Umbilical cord (tissue), 2 donors: ENCODE results near the gene OSBPL5. TPM values are rescaled to one million over a fixed set of nuclear protein-coding genes. Genes with fewer than 3 reads are reported as not detected.
"Not testable (repeated sequence)": the region's sequence is repeated elsewhere in the genome, so short reads cannot be mapped to it uniquely, and the experiment has no call there.

Source experiments
- DNase-seq: peaks from one replicate; pipeline ENCODE4 v3.0.0-alpha.2; 2015; ENCODE audit warnings: low spot score
- total RNA-seq: library from RNA; depleted of rRNA; stranded (reverse); fragments of >200 nt; gene quantifications from one replicate; pipeline ENCODE4 v1.2.3, GENCODE V29; 2014; ENCODE audit warnings: low replicate concordance; ENCODE audit not compliant: insufficient read depth

The OSBPL5 gene
- total RNA-seq, 1 donor from 2014 or later = 40.0 TPM

- no peak for DNase-seq
These were observed 17.3 kb upstream of the OSBPL5 start for GRCh38 chr11:3182462-3182852.

DNA sequence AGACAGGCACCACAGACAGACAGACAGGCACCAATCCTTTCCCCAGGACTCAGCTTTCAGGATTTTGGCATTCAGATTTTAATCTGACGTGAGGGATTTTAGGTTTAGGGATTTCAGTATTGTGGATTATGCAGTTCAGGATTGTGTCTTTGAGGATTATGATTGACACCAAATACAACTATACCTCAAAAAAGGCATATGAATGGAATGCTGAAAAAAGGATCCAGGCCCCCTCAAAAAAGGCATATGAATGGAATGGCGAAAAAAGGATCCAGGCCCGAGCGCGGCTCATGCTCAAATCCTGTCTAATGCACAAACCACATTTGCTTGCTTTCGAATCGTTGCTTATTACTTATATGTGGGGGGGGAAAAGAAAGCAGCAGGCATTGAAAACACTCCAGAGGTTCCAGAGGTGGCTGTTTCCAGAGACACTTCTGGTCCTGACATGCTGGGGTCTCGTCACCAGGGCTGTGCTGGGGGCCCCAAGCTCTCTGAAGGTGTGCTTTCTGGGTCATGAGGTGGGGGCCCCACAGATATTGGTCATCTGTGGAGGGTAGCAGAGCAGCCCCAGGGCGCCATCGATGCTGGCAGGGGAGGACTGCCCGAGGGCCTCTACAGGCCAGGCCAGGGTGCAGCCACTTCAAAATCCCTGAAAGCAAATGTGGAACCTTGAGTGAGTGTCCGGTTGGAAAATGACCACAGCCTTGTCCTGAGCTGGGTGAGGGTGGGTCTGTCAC lies 16.8 kb upstream of the OSBPL5 start:
- no peak for DNase-seq

DNA sequence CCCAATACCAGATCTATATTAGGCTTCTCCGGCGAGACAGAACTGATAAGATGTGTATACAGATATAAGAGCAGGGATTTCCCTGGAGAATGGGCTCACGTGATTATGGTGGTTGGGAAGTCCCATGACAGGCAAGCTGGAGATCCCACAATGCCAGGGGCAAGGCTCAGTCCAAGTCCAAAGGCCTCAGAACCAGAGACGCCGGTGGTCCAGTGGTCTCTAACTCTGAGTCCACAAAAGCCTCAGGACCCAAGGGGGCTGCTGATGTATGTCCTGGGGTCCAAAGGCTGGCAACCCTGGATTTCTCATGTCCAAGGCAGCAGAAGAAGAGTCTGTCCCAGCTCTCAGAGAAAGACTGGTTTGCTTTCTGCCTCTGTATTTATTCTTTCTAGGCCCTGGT lies 15.8 kb upstream of the OSBPL5 start:
- DNase-seq = no peak

- DNase-seq = no peak
These were observed 13.2 kb upstream of the OSBPL5 start for GRCh38 chr11:3178349-3178748.

DNA sequence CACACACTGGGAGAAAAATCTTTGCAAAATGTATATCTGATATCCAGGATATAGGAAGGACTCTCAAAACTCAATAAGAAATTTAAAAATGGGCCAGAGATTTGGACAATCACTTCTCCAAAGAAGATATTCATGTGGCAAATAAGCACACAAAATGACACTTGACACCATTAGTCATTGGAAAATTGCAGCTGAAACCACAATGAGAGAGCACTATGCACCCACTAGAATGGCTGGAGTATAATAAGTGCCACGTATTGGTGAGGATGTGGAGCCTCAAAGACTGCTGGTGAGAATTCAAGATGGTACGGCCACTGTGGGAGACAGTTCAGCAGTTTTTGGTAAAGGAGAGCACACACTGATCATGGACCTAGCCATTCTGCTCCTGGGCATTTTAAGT lies 12.8 kb upstream of the OSBPL5 start:
- DNase-seq = no peak

DNA sequence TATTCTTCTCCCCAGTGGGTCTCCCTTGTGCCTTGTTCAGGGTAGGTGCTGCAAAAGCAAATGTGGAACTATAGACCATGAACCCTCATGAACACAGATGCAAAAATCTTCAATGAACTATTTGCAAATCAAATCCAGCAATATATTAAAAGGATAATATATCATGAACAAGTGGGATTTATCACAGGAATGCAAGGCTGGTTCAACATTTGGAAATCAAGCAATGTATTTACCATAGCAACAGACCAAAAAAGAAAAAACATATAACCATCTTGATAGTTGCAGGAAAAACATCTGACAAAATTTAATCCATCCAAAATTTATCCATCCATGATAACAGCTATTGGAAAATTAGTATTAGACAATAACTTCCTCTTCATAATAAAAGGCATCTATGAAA lies 11.4 kb upstream of the OSBPL5 start:
- no peak for DNase-seq

DNA sequence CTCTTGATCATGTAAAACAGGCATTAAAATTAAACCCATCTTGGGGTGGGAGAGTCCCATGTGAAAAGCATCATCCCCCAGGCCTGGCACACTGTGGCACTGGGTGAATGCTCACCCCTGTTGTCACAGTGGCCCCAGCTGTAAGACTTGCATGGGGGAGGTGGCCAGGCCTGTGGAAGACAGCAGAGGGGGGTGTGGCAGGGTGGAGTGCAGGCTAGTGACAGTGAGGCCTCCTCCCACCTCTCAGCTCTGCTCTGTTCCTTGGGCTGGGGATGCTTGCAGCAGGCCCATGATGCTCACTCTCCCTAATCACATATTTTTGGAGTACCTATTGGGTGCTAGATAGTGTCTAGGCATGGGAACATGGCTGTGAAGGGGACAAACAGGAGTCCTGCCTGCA lies 10.1 kb upstream of the OSBPL5 start:
- DNase-seq = no peak

- DNase-seq = no peak
These were observed 9.3 kb upstream of the OSBPL5 start for GRCh38 chr11:3174387-3174786.

GRCh38 chr11:3173795-3174194 lies 8.7 kb upstream of the OSBPL5 start:
- DNase-seq = no peak

GRCh38 chr11:3171931-3172560 lies 6.9 kb upstream of the OSBPL5 start:
- no peak for DNase-seq

- DNase-seq = no peak
These were observed 5.9 kb upstream of the OSBPL5 start for GRCh38 chr11:3170756-3171650.

- no peak for DNase-seq
These were observed 5.1 kb upstream of the OSBPL5 start for GRCh38 chr11:3170044-3170755.

- DNase-seq = peak; percentile 47
These were observed 4.3 kb upstream of the OSBPL5 start for GRCh38 chr11:3169255-3170043.

GRCh38 chr11:3168742-3169254 lies 3.7 kb upstream of the OSBPL5 start:
- not testable (repeated sequence) for DNase-seq

- DNase-seq = no peak
These were observed 2.3 kb upstream of the OSBPL5 start for GRCh38 chr11:3167143-3168119.

DNA sequence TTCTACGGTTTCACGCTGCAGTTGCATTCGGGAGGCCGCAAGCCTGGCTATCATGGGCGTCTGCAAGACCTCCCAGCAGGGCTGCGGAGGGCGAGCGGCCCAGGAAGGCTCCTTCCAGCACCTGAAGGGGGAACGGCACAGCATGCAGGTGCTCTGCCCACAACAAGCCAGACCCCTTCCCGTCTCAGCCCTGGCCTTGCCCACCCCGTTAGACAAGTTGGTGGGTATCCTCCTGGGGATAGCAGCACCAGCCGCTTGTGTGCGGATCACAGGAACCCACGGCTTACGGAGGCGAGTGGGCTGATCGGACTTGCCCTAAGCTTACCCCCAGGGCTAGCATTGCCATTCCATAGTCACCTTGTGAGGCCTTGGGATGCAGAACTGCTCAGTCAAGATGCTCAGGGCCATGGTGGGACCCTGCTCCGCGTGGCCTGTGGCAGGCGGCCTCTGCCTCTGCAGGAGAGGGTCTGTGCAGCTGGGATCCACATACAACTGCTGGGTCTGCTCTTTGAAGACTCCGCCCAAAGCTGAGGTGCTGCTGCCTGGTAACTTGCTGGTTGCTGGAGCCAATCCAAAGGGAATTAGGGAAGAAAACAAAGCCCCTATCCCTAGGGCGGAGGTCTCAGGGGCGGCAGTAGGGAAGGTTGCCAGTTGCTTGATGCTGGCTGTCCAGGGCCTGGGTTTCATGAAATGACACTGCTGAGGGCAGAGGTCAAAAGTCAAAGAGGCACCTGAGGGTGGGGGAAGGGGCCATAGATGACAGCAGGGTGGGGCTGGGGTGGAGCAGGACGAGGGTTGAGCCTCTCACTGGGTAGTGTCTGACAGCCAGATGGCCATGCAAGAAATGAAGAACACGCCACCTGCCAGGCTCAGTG lies 1.4 kb upstream of the OSBPL5 start:
- DNase-seq = no peak

GRCh38 chr11:3165916-3166267 lies 782 bp upstream of the OSBPL5 start:
- no peak for DNase-seq

GRCh38 chr11:3164552-3165151 lies 458 bp downstream of the OSBPL5 start:
- DNase-seq = no peak
